NCI-H1930 (cell line): ENCODE measurements around the gene TWF2.
A peak's percentile ranks its signal among the peaks of the same experiment; 100 is the strongest.

ENCODE experiments used
- DNase-seq, 2 experiments: peaks; one replicate each; lab custom pipeline; 2025; lab: John Stamatoyannopoulos, UW

The TWF2 gene

DNA sequence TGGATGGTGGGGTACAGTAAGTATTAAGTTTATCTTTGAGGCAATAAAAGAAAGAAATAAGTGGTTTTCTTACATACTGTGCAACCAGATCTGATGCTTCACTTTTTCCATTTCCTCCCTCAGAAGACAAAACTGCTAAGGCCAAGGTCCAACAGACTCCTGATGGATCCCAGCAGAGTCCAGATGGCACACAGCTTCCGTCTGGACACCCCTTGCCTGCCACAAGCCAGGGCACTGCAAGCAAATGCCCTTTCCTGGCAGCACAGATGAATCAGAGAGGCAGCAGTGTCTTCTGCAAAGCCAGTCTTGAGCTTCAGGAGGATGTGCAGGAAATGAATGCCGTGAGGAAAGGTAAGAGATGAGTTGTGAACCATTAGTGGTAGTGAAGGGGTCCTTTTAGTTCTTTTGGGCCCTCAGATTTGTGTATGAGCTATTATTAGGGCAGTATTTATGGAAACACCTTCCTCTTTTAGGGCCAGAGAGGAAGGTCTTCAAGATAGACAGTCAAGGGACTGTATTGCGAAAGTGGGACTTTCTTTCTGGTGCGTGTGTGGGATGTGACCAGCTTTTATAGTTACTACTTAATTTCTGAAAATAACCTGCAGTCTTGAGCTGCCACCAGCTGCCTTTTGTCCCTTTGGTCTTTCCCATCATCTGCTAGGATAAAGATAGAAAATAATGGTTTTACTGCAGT, 36.4 kb downstream of the TWF2 start:
- no peak for DNase-seq

DNA sequence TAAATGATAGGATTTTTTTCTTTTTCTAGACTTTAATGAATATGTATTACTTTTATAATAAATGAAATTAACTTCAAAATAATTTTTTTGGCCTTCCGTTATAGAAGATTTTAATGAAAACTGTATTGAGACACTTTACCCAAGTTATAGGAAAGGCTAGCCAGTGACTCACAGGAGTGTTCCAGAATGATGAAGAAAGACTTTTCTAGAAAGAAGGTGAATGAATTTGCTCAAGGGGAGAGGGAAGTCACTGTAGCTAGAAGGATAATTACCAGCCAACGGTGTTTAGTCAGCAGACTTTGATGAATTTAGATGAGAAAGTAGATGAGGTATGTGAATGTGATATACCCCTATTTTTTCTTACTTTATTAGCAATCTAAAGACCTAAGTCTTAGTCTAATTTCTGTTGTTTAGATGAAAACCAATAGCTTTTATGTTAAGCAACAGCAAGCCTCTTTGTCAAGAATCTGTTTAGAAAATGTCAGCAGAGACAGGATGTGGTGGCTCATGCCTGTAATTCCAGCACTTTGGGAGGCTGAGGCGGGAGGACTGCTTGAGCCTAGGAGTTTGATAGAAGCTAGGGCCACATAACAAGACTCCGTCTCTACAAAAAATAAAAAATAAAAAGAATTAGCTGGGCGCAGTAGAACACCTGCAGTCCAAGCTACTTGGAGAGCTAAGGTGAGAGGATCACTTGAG, 37.8 kb downstream of the TWF2 start:
- no peak for DNase-seq

DNA sequence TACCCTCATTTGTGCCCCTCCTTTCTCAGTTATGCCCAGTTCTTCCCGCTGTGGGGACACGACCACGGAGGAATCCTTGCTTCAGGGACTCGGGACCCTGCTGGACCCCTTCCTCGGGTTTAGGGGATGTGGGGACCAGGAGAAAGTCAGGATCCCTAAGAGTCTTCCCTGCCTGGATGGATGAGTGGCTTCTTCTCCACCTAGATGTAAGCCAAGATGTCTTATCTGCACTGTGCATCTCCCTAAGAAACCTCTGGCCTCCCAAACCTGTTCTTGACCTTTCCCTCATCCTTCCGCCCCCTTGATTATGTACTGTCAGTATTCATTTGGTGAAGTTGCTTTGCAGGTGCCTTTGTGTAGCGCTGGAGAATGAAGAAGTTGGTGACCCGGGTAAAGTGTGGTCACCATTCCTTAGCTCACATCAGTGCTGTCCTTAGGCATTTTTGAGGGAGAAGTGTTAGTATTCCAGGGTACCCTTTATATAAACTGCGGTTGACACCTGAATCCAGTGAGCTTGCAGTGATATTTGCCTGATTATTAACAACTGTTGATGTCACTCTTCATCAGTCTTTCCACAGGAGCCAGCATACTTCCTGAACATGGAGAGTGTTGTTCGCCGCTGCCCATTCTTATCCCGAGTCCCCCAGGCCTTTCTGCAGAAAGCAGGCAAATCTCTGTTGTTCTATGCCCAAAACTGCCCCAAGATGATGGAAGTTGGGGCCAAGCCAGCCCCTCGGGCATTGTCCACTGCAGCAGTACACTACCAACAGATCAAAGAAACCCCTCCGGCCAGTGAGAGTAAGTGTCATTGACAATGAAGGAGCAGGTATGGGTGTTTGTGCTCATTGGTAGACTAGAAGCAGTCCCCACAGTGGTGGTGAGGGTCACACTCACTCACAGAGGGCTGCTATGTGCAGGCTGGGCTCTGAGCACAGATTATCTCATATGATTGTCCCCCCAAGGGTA, 40.0 kb downstream of the TWF2 start:
- DNase-seq: no peak

DNA sequence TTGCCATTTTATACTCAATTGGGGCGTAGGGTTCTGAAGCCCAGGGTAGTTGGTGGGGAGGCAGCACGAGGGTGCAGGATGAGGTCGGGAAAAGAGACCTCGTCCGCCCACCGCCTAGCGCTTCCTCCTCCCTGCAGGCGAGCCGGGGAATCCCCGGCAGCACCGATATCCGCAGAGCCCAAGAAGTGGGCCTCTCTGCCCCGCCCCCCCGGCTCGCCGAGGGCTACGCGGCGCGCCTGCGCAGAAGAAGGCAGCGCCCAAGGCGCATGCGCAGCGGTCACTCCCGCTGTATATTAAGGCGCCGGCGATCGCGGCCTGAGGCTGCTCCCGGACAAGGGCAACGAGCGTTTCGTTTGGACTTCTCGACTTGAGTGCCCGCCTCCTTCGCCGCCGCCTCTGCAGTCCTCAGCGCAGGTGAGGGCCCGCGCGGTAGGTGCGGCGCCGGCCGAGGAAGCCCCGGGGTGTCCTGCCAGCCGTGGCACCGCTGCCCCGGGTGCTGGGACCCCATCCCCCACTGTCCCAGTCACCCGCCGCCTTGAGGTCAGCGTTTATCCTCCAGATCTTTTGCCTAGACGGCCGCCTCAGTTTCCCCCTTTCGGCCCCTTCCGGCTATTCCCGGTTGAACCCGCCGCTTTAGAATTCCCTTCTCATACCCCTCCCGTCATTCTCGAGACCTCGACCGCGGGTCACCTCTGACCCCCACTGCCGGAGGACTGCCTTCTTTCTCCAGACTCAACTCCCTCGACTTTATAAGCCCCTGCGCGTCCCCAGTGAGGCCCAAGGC, 40.9 kb downstream of the TWF2 start, which contains the start of gene ALAS1:
ALAS1 (plus strand) TSS at position 319 of the 784 bp plus-strand sequence. CDS start 1,082 bp downstream, outside the sequence.
- DNase-seq: peak; percentile 66 to 82

DNA sequence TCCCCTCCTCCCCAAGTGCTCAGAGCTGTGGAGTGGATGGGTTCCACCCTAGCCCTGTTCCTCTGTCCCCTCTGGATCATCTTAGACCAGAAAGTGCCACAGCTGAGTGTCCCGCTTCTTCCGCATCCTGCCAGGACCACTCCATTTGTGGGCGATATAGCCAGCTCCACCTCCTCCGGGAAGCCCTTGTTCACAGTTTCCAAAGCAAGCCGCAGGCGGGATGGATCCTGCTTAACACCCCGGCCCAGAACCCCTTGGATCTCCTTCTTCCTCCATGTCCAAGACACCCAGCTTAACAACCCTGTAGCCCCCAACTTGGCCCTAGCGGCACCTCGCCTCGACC, 41.5 kb downstream of the TWF2 start:
- no peak for DNase-seq

DNA sequence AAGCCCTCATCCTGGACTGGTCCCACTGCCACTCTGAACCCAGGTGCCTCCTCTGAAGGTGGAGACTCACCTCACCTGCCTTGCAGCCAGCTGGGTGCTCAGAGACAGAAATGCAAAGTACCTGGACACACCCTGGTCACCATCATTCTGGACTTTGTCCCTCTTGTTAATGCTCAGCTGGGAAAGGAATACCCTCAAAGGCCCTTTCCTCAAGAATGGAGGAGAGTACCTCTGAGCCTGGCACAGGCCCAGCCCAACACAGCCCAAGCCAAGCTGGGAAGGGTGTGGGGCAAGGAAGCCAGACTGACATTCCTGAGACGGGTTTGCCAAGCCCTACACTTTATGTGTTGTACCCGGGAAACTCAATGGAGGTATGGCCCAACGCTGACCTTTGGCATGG, 42.0 kb downstream of the TWF2 start:
- DNase-seq: no peak

DNA sequence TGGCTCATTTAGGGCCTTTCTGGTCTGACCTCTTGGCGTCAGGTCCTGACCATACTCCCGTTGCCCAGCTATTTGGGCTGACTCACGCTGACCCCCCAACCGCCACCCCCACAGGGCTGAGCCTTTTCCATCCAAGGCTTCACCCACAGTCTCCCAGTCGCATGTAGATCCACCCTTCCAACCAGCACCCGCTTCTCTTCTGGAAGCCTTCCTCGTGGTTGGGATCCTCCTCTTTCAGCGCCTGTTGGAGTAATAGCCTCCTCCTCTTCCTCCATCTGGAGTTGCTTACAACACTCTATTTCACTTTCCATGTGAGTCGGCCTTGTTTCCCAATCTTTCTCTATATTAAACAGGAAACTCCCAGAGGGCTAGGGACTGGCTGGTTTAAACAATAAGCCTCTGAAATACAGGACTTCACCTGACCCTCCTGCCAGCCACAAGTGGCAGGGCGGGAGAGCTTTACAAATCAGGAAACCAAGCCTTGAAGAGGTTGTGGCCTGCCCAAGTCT, 43.1 kb downstream of the TWF2 start:
- DNase-seq: no peak

DNA sequence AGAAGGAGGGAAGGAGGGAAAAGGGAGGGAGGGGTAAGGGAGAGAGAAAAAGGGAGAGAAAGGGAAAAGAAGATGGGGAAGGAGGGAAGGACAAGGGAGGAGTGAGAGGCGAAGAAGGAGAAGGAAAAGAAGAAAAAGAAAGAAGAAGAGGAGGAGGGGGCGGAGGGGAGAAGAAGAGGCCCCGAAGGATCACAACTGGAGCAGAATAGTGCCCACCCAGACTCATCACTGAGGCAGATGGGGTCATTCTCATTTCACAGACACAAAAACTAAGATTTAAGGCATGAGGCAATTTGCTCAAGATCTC, 43.7 kb downstream of the TWF2 start:
- DNase-seq: no peak

DNA sequence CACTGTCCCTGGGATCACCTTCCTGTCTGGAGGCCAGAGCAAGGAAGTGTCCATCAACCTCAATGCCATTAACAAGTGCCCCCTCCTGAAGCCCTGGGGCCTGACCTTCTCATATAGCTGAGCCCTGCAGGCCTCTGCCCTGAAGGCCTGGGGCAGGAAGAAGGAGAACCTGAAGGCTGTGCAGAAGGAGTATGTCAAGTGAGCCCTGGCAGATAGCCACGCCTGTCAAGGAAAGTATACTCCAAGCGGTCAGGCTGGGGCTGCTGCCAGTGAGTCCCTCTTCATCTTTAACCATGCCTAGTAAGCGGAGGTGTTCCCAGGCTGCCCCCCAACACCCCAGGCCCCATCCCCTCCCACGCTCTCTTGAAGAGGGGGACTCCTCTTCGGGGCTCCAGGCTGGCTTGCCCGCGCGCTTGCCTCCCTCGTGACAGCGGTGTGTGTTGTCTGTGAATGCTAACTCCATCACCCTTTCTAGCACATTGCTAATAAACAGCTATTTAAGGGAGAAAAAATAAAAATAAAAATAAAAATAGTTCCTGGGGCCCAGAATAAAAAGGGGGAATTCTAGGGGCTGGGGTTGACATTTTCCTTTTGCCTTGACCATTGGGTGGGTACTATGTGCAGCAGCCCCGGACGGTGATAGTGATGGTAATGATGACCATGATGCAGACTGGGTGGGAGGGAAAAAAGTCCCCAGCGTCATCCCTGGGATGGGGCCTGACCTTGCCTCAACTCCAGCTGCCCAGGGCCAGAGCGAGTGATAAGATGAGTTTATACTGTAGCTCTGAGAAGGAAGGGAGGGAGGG, 44.3 kb downstream of the TWF2 start:
- DNase-seq: no peak

DNA sequence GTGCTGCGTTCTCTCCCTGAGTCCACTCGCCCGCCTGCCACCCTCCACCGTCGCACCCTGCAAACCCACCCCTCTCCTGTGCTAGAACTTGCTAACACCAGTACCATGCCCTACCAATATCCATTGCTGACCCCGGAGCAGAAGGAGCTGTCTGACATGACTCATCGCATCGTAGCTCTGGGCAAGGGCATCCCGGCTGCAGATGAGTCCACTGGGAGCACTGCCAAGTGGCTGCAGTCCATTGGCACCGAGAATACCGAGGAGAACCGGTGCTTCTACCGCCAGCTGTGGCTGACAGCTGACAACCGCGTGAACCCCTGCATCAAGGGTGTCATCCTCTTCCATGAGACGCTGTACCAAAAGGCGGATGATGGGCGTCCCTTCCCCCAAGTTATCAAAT, 45.9 kb downstream of the TWF2 start:
- DNase-seq: no peak

DNA sequence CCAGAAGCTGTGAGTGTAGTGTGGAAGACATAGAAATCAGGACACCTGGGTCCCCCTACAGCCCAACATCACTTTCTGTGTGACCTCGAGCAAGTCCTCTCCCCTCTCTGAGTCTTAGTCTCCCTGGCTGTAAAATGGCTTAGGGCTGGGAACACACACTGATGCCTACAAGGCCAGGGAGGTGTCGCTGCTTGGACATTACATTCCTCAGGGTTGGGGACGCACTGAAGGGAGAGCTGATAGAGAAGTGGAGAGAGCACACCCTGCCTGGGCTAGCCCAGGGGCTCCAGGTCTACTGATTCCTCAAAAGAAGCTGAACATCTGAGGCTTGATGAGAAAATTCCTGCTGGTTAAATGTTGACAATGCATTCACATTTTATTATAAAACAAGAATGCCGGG, 47.3 kb downstream of the TWF2 start:
- DNase-seq: no peak

DNA sequence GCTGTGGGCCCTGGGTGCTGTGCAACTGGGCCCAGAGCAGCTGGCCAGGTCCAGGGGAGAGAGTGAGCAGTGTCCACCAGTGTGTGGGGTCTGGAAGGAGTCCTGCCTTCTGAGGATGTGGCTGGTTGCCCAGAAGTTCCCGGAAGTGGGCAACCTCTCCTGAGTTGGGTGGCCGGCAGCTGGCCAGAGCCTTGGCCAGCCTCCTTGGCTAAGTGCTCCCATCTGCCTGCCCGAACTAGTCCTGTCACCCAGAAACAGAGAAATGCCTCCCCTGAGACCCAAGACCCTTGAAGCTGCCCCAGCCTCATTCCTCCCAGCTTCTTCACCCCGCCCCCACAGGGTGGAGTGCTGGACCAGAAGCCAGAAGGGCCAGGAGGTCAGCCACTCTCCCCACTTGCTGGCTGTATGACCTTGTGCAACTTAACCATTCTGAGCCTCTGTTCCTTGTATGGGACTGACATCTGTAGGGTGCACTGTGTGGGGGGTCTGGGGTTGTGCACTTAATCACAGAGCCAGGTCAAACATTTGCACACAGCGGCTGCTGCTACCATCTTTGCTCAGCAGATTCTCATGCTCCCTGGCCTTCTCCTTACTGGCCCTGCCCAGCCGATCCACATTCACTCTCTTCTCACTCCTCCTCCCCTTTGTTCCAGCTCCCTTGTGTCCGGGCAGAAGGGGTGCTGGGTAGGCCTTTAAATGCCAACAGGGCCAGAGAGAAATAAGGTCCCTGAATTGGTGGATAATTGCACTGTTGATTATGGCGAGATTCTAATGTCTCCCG, 48.5 kb downstream of the TWF2 start:
- no peak for DNase-seq

DNA sequence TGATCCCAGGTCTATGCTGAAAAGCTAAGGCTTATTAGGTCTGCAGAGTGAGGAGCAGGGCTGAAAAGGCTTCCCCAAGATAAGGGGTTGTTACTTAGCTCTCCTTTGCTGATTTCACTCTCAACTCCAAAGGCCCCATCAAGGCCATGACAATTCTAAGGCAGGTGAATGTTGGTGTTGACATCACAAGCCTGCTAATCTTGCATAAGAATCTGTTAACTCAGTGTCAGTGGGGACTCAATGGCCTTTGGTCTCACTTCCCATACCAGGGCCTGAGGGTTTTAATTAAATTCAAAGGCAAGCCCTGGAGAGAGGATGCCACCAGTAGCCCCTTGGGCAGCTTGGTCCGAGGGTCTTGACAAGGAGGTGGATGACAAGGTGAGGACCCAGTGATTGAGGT, 50.4 kb downstream of the TWF2 start:
- no peak for DNase-seq

DNA sequence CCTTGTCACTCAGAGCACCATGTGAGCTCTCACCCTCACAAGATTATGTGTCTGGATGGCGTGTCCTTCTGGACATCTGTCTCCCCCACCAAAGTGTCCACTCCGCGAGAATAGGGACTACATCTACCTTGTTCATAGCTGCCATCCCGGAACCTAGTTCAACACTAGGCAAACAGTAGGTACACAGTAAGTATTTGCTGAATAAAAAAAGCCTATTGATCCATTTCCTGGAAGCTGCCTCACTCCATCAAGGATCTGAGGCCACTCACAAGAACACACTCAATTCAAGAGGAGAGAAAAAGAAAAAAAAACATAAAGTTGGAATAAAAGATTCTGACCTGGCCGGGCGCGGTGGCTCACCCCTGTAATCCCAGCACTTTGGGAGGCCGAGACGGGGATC, 52.2 kb downstream of the TWF2 start:
- DNase-seq: no peak

DNA sequence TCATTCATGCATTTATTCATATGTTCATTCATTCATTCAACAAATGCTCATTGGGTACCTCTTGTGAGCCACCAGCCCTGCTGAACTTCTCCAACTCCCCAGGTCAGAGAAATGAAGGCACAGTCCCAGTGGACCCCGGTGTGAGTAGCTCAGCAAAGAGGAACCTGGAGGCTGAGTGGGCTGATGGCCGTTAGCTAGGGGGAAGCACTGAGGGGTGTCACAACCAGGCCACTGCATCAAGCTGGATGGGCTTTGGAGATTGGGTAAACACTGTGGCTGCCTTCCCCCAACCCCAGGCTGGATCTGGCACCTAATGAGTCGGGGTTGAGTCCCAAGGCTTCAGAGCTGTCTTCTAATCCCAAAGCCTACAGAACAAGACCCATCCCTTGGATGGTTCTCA, 53.1 kb downstream of the TWF2 start:
- no peak for DNase-seq

DNA sequence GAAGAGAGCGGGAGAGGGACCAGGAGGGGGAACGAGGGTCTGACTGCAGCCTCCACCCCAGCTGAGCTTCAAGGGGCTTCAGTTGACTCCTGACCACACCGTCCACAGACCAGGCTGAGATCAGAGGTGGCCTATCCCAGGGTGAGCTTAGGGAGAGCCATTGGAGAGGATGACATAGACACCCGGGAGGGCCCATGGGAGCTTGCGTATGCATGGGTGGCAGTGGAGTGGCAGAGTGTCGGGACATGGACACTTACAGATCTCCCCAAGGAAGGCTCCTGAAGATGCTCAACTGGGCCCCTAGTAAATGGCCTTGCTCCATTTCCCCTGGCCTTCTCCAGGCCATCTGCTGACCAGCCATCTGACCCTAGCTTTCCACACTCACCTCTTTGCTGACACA, 53.6 kb downstream of the TWF2 start:
- DNase-seq: no peak

DNA sequence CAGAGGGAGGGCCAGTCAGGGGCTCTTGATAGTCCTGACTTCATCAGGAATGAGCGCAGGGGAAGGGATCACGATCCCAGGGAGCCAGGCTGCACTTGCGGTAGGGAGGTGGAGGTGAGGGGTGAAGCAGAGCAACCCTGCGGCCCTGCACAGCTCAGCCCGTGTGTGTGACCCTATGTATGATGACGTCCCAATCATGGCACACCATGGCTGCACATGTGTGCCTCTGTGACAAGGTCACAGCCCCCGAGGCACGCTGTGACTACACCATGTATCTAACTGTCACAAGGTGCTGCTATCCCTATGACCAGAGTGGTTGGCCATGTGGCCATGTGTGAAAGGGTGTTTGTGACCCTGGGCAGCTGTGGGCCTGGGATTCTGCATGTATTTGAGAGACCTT, 54.3 kb downstream of the TWF2 start:
- no peak for DNase-seq

DNA sequence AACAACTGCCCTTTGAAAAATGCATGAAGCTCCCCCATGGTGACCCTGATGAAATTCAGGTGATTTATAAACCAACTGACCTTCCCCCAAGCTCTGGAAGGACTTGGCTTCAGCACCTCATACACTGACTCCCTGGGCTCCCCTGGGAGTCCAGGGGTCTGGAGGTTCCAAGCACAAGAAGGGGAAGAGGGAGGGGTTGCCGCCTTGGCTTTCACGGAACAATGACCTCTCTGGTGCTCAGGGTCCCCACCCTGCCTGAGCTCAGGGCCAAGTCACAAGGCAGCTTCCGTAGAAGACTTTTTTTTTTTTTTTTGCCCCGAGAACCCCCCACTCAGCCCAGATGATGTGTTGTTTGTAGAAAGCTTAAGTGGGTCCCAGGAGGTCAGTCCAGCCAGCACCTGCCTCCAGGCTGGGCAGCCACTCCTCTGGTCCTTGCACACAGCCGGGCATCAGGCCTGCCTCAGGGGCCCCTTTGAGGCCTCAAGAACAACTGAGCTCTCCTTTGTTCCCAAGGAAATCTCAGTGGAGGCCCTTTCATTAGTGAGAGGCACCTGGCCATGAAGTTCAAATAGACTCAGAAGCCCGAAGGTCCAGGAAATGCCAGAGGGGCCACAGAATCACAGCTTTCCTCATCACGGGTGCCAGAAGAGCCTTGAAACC, 55.0 kb downstream of the TWF2 start:
- DNase-seq: no peak

DNA sequence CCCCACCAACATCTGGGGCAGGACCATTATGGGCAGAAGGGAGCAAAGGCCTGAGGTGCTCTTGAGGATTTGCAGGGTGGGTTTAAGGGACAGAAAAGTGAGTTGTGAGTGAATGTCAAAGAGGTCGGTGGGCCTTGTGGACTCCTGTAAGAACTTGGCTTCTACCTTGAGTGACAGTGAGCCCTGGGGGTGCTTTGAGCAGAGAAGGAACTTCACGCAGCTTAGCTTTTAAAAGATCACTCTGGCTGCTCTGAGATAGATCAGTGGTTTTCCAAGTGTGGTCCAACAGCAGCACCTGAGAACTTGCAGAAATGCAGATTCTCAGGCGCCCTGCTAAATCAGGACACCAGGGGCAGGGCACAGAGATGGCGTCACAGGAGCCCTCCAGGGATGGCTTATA, 56.3 kb downstream of the TWF2 start:
- DNase-seq: no peak

DNA sequence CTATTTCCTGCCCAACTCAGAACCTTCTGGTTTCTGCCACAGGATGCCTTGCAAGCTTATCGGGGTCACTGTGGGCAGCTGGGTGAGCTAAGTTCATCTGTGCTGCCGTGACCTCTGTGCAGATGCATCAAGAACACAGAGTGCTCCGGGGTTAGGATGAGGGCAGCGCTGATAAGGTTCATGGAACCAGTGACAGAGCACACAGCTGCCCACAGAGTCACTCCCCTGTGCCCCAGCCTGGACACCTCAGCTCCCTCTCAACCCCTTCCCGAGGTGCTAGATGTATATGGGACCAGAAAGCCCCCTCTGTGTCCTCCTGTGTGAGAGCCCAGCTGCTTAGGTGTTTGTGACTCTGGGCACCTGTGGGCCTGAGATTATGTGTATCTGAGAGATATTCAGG, 56.8 kb downstream of the TWF2 start:
- no peak for DNase-seq
